Liver (tissue), 9 donors: ENCODE results near the gene RPL9. TPM values are rescaled to one million over a fixed set of nuclear protein-coding genes. Genes with fewer than 3 reads are reported as not detected.

Source experiments
- DNase-seq: peaks from one replicate; pipeline ENCODE4 v3.0.0-alpha.2; 2017; ENCODE audit warnings: low spot score
- H3K27ac ChIP-seq, 2 donors: one replicate each; pipeline ENCODE4 v1.7.0; 2013; ENCODE audit warnings: inconsistent platforms in 2 of 2, low read length in 2 of 2, control low read depth in 1 of 2, low read depth in 1 of 2, mild to moderate bottlenecking in 1 of 2
- H3K27me3 ChIP-seq, 4 donors: one replicate each; pipeline versions ENCODE4 v1.6.1 to v1.7.0; 2013; ENCODE audit warnings: low read length in 3 of 4, inconsistent platforms in 1 of 4, mild to moderate bottlenecking in 1 of 4, moderate library complexity in 1 of 4; ENCODE audit not compliant: control insufficient read depth in 4 of 4, insufficient read depth in 4 of 4
- H3K36me3 ChIP-seq, 4 donors: one replicate each; pipeline versions ENCODE4 v1.6.1 to v1.7.0; 2013; ENCODE audit warnings: low read length in 3 of 4, mild to moderate bottlenecking in 3 of 4, low read depth in 1 of 4, moderate library complexity in 1 of 4; ENCODE audit not compliant: control insufficient read depth in 4 of 4, insufficient read depth in 3 of 4
- H3K4me1 ChIP-seq, 4 donors: one replicate each; pipeline versions ENCODE4 v1.6.1 to v1.7.0; 2013; ENCODE audit warnings: low read length in 3 of 4, mild to moderate bottlenecking in 3 of 4, moderate library complexity in 1 of 4; ENCODE audit not compliant: control insufficient read depth in 4 of 4, insufficient read depth in 4 of 4
- H3K4me3 ChIP-seq, 3 donors: one replicate each; pipeline versions ENCODE4 v1.6.1 to v1.7.0; 2013; ENCODE audit warnings: low read length in 3 of 3, control low read depth in 1 of 3, low read depth in 1 of 3, mild to moderate bottlenecking in 1 of 3
- H3K9ac ChIP-seq, 2 donors: one replicate each; pipeline ENCODE4 v1.7.0; 2013; ENCODE audit warnings: low read length in 2 of 2, mild to moderate bottlenecking in 2 of 2, moderate library complexity in 2 of 2, control low read depth in 1 of 2, low read depth in 1 of 2
- H3K9me3 ChIP-seq, 4 donors: one replicate each; pipeline versions ENCODE4 v1.6.1 to v1.7.0; 2013; ENCODE audit warnings: low read length in 3 of 4; ENCODE audit not compliant: control insufficient read depth in 4 of 4
- EGR1 ChIP-seq, 2 donors: IDR thresholded peaks; 2 replicates each; pipeline ENCODE4 v1.6.1; 2016 to 2018; ENCODE audit warnings: antibody characterized with exemption in 2 of 2, low read depth in 2 of 2
- FOXA1 ChIP-seq: IDR thresholded peaks from 2 replicates; pipeline ENCODE4 v1.6.1; 2016; ENCODE audit warnings: antibody characterized with exemption
- FOXA2 ChIP-seq: IDR thresholded peaks from 2 replicates; pipeline ENCODE4 v1.6.1; 2016; ENCODE audit warnings: antibody characterized with exemption
- GABPA ChIP-seq, 2 donors: IDR thresholded peaks in 1 of 2; conservative IDR thresholded peaks in 1 of 2; 2 replicates each; pipeline ENCODE4 v1.6.1; 2016; ENCODE audit warnings: antibody characterized with exemption in 2 of 2, mild to moderate bottlenecking in 1 of 2, moderate library complexity in 1 of 2
- HNF4A ChIP-seq, 2 donors: conservative IDR thresholded peaks; 2 replicates each; pipeline ENCODE4 v1.6.1; 2016; ENCODE audit warnings: antibody characterized with exemption in 2 of 2, mild to moderate bottlenecking in 2 of 2
- HNF4G ChIP-seq: IDR thresholded peaks from 2 replicates; pipeline ENCODE4 v1.6.1; 2016; ENCODE audit warnings: antibody characterized with exemption
- JUND ChIP-seq, 2 donors: IDR thresholded peaks; 2 replicates each; pipeline ENCODE4 v1.6.1; 2016; ENCODE audit warnings: antibody characterized with exemption in 2 of 2
- NR2F2 ChIP-seq: IDR thresholded peaks from 2 replicates; pipeline ENCODE4 v1.6.1; 2016; ENCODE audit warnings: antibody characterized with exemption
- RAD21 ChIP-seq, 2 donors: IDR thresholded peaks; 2 replicates each; pipeline ENCODE4 v1.6.1; 2016; ENCODE audit warnings: antibody characterized with exemption in 2 of 2, mild to moderate bottlenecking in 2 of 2
- REST ChIP-seq: IDR thresholded peaks from 2 replicates; pipeline ENCODE4 v1.6.1; 2016; ENCODE audit warnings: antibody characterized with exemption, mild to moderate bottlenecking
- TAF1 ChIP-seq: conservative IDR thresholded peaks from 2 replicates; pipeline ENCODE4 v1.6.1; 2016; ENCODE audit warnings: antibody characterized with exemption, mild to moderate bottlenecking
- YY1 ChIP-seq: IDR thresholded peaks from 2 replicates; pipeline ENCODE4 v1.6.1; 2016; ENCODE audit warnings: antibody characterized with exemption, mild to moderate bottlenecking
- WGBS: extraction: QIAGEN DNeasy Blood & Tissue Kit; methylation state at CpG from one replicate; pipeline ENCODE4 v1.1.7; 2013; 5-methylcytosine and 5-hydroxymethylcytosine counted together
- polyA plus RNA-seq, 2 donors: library from polyadenylated mRNA; stranded (reverse) in 1 of 2; unstranded in 1 of 2; fragments of 200-250 nt in 1 of 2; fragments of >200 nt in 1 of 2; fragmentation: Nextera tagmentation in 1 of 2; extraction: Ambion mirVana in 1 of 2; gene quantifications; one replicate each; pipeline versions ENCODE4 v1.2.1 to v1.2.3, GENCODE V29; 2013 to 2015
- total RNA-seq, 2 donors: library from RNA; depleted of rRNA; stranded (reverse); fragments of >200 nt; gene quantifications; one replicate each; pipeline ENCODE4 v1.2.3, GENCODE V29; 2014
- TF ChIP-seq, protein P1 (sequence below): fragments of 150-350 bp; IDR thresholded peaks from 2 replicates; pipeline ENCODE4 v1.5.1; 2017; ENCODE audit warnings: improper control_type of control experiment, low read depth, low read length; ENCODE audit not compliant: missing input control
- TF ChIP-seq, protein P2 (sequence below): IDR thresholded peaks from 2 replicates; pipeline ENCODE4 v1.6.1; 2016; ENCODE audit warnings: antibody characterized with exemption
- donor health status: healthy.
- donor health status: healthy.
- donor health status: healthy.
- donor health status: healthy.
- donor health status: healthy.

Gene RPL9
- total and polyA plus RNA-seq, 4 donors = 427 to 1,176 (median 615) TPM

DNA sequence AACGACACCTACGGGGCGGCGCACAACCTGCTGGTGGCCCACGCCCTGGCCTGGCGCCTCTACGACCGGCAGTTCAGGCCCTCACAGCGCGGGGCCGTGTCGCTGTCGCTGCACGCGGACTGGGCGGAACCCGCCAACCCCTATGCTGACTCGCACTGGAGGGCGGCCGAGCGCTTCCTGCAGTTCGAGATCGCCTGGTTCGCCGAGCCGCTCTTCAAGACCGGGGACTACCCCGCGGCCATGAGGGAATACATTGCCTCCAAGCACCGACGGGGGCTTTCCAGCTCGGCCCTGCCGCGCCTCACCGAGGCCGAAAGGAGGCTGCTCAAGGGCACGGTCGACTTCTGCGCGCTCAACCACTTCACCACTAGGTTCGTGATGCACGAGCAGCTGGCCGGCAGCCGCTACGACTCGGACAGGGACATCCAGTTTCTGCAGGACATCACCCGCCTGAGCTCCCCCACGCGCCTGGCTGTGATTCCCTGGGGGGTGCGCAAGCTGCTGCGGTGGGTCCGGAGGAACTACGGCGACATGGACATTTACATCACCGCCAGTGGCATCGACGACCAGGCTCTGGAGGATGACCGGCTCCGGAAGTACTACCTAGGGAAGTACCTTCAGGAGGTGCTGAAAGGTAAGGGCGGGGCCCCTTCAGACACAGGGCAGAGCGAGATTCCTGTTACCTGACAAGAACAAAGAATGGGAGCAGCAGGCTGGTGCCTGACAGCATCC lies 11.7 kb downstream of the RPL9 start:
- no peaks in the 10 kb centered on the region for H3K9me3 ChIP-seq
- H3K27me3 ChIP-seq = no peaks in the 10 kb centered on the region
- peak overlapping the region in 1 of 3 donors; percentile 26 for H3K4me3 ChIP-seq
- WGBS = 61% methylated on average over 61 of the region's 61 CpGs
- TF ChIP-seq TAF1 (no peak), JUND (IDR thresholded peaks at IDR 0.05) (no peak), RAD21 (IDR thresholded peaks at IDR 0.05) (peak in 1 of 2 donors; percentile 21), YY1 (no peak), NR2F2 (no peak), REST (no peak)
- DNase-seq = peak; percentile 45
- no peak overlapping the region for H3K9ac ChIP-seq
- peaks cover 10 to 21% (median 19%) of the 10 kb centered on the region in 4 donors for H3K36me3 ChIP-seq
- peaks cover 3 to 22% (median 14%) of the 10 kb centered on the region in 4 donors for H3K4me1 ChIP-seq
- no peak overlapping the region for H3K27ac ChIP-seq

DNA sequence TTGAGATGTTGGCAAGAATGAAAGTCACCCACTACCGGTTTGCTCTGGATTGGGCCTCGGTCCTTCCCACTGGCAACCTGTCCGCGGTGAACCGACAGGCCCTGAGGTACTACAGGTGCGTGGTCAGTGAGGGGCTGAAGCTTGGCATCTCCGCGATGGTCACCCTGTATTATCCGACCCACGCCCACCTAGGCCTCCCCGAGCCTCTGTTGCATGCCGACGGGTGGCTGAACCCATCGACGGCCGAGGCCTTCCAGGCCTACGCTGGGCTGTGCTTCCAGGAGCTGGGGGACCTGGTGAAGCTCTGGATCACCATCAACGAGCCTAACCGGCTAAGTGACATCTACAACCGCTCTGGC lies 12.3 kb downstream of the RPL9 start:
- H3K9me3 ChIP-seq = no peaks in the 10 kb centered on the region
- peaks cover 0 to 19% (median 12%) of the 10 kb centered on the region in 4 donors for H3K4me1 ChIP-seq
- DNase-seq = no peak
- no peak overlapping the region for H3K4me3 ChIP-seq
- H3K36me3 ChIP-seq = peaks cover 6 to 16% (median 15%) of the 10 kb centered on the region in 4 donors
- H3K9ac ChIP-seq = no peak overlapping the region
- TF ChIP-seq GABPA (IDR thresholded peaks at IDR 0.05 in 1 of 2, conservative IDR thresholded peaks at IDR 0.05 in 1 of 2) = no peak
- no peak for TF ChIP-seq RAD21 (IDR thresholded peaks at IDR 0.05)
- TF ChIP-seq EGR1 (IDR thresholded peaks at IDR 0.05; ENCODE audit: low read depth in 2 of 2) = no peak
- TF ChIP-seq, protein P1, sequence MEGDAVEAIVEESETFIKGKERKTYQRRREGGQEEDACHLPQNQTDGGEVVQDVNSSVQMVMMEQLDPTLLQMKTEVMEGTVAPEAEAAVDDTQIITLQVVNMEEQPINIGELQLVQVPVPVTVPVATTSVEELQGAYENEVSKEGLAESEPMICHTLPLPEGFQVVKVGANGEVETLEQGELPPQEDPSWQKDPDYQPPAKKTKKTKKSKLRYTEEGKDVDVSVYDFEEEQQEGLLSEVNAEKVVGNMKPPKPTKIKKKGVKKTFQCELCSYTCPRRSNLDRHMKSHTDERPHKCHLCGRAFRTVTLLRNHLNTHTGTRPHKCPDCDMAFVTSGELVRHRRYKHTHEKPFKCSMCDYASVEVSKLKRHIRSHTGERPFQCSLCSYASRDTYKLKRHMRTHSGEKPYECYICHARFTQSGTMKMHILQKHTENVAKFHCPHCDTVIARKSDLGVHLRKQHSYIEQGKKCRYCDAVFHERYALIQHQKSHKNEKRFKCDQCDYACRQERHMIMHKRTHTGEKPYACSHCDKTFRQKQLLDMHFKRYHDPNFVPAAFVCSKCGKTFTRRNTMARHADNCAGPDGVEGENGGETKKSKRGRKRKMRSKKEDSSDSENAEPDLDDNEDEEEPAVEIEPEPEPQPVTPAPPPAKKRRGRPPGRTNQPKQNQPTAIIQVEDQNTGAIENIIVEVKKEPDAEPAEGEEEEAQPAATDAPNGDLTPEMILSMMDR = no peak
- no peak for TF ChIP-seq HNF4G
- H3K27me3 ChIP-seq = no peaks in the 10 kb centered on the region
- H3K27ac ChIP-seq = no peak overlapping the region
- WGBS = 91% methylated on average over 20 of the region's 20 CpGs

DNA sequence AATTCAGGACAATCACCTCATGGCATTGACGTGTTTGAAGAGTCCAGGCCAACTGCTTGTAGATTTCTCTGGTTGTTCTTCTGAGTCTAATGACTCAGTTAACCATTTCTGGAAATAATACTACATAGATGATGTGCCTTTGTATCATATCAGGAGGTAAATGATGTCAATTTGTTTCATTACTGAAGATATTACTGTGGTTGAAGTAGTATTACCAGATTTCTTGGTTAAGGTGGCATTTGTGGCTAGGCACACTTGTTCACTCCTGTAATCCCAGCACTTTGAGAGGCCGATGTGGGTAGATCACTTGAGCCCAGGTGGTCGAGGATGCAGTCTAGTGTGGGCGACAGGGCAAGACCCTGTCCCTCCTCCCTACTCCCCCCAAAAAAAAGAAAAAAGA lies 15.7 kb downstream of the RPL9 start:
- no peak overlapping the region for H3K9ac ChIP-seq
- H3K4me3 ChIP-seq = no peak overlapping the region
- H3K4me1 ChIP-seq = peaks cover 0 to 3% (median 0%) of the 10 kb centered on the region in 4 donors
- peaks cover 5 to 15% (median 11%) of the 10 kb centered on the region in 4 donors for H3K36me3 ChIP-seq
- no peak for DNase-seq
- no peaks in the 10 kb centered on the region for H3K27me3 ChIP-seq
- TF ChIP-seq FOXA2 (no peak), FOXA1 (no peak), GABPA (IDR thresholded peaks at IDR 0.05 in 1 of 2, conservative IDR thresholded peaks at IDR 0.05 in 1 of 2) (no peak), HNF4A (conservative IDR thresholded peaks at IDR 0.05) (no peak), TAF1 (no peak)
- TF ChIP-seq, protein P2, sequence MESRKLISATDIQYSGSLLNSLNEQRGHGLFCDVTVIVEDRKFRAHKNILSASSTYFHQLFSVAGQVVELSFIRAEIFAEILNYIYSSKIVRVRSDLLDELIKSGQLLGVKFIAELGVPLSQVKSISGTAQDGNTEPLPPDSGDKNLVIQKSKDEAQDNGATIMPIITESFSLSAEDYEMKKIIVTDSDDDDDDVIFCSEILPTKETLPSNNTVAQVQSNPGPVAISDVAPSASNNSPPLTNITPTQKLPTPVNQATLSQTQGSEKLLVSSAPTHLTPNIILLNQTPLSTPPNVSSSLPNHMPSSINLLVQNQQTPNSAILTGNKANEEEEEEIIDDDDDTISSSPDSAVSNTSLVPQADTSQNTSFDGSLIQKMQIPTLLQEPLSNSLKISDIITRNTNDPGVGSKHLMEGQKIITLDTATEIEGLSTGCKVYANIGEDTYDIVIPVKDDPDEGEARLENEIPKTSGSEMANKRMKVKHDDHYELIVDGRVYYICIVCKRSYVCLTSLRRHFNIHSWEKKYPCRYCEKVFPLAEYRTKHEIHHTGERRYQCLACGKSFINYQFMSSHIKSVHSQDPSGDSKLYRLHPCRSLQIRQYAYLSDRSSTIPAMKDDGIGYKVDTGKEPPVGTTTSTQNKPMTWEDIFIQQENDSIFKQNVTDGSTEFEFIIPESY = no peak
- H3K9me3 ChIP-seq = no peaks in the 10 kb centered on the region
- 89% methylated on average over 4 of the region's 4 CpGs for WGBS
- H3K27ac ChIP-seq = no peak overlapping the region
